ENCODE measurements around the gene TAC3. TPM values are rescaled to one million over a fixed set of nuclear protein-coding genes. Genes with fewer than 3 reads are reported as not detected.

The TAC3 gene
- total RNA-seq, 1 donor from 2014 or later = not detected

- no peak overlapping the region for H3K27ac ChIP-seq
- ATAC-seq = no peak
- no peaks in the 10 kb centered on the region for H3K36me3 ChIP-seq
- H3K27me3 ChIP-seq (ENCODE audit: low read depth) = no peaks in the 10 kb centered on the region
- TF ChIP-seq, protein P1, sequence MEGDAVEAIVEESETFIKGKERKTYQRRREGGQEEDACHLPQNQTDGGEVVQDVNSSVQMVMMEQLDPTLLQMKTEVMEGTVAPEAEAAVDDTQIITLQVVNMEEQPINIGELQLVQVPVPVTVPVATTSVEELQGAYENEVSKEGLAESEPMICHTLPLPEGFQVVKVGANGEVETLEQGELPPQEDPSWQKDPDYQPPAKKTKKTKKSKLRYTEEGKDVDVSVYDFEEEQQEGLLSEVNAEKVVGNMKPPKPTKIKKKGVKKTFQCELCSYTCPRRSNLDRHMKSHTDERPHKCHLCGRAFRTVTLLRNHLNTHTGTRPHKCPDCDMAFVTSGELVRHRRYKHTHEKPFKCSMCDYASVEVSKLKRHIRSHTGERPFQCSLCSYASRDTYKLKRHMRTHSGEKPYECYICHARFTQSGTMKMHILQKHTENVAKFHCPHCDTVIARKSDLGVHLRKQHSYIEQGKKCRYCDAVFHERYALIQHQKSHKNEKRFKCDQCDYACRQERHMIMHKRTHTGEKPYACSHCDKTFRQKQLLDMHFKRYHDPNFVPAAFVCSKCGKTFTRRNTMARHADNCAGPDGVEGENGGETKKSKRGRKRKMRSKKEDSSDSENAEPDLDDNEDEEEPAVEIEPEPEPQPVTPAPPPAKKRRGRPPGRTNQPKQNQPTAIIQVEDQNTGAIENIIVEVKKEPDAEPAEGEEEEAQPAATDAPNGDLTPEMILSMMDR (IDR thresholded peaks at IDR 0.05) = no peak
- H3K4me3 ChIP-seq = no peak overlapping the region
- H3K4me1 ChIP-seq = no peaks in the 10 kb centered on the region
- intact Hi-C loops (cut with DNase I) = no loop called here
- no peak for DNase-seq
- no peaks in the 10 kb centered on the region for H3K9me3 ChIP-seq
Observed at GRCh38 chr12:57040750-57041149, 24.4 kb upstream of the TAC3 start.

GRCh38 chr12:57040211-57040610 lies 23.9 kb upstream of the TAC3 start:
- no peaks in the 10 kb centered on the region for H3K9me3 ChIP-seq
- no peaks in the 10 kb centered on the region for H3K27me3 ChIP-seq (ENCODE audit: low read depth)
- H3K27ac ChIP-seq = no peak overlapping the region
- intact Hi-C loops (cut with DNase I) = no loop called here
- no peak overlapping the region for H3K4me3 ChIP-seq
- DNase-seq (no peak), ATAC-seq (no peak)
- TF ChIP-seq, protein P1 (IDR thresholded peaks at IDR 0.05) = no peak
- H3K4me1 ChIP-seq = no peaks in the 10 kb centered on the region
- no peaks in the 10 kb centered on the region for H3K36me3 ChIP-seq

DNA sequence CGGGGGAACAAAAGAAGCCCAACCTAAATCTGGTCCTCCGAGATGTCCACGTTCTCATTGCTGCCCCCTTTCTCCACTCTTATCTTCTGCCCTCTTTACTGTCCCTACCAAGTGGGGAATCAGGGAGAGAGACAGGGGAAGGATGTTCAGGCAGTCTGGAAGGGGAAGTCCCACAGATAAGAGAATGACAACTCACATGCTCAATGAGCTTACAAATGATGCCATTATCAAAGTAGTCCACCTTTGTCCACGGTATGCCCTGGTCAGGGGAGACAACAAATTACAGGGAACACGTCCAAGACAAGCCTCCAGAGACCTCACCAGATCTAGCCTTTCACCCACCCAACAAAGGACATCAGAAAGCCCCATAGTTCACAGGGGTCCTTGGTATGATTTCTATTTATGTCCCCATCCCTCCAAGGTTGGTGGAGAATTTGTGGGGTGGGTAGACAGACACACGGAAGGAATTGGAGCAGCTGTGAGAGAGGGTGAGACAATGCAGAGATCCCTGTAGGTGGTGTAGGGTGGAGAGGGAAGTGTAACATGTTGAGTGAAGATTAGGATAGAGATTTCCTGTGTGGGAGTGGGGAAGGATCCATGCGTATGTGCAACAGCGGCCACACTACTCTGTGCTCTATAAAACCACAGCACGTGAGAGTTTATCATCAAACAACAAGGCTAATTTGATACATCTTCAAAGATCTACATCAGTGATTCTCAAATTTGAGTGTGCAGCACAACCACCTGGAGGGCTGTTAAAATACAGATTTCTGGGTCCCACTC lies 22.9 kb upstream of the TAC3 start:
- no peak overlapping the region for H3K4me3 ChIP-seq
- H3K27ac ChIP-seq = no peak overlapping the region
- no peaks in the 10 kb centered on the region for H3K9me3 ChIP-seq
- H3K4me1 ChIP-seq = no peaks in the 10 kb centered on the region
- ATAC-seq (no peak), DNase-seq (no peak)
- intact Hi-C loops (cut with DNase I) = no loop called here
- H3K36me3 ChIP-seq = no peaks in the 10 kb centered on the region
- H3K27me3 ChIP-seq (ENCODE audit: low read depth) = no peaks in the 10 kb centered on the region
- TF ChIP-seq, protein P1 (IDR thresholded peaks at IDR 0.05) = no peak

GRCh38 chr12:57037264-57037663 lies 20.9 kb upstream of the TAC3 start:
- Histone ChIP-seq H3K36me3 (no peaks in the 10 kb centered on the region), H3K27ac (no peak overlapping the region), H3K4me3 (no peak overlapping the region), H3K4me1 (no peaks in the 10 kb centered on the region), H3K9me3 (no peaks in the 10 kb centered on the region), H3K27me3 (ENCODE audit: low read depth) (no peaks in the 10 kb centered on the region)
- TF ChIP-seq, protein P1 (IDR thresholded peaks at IDR 0.05) = no peak
- ATAC-seq (no peak), DNase-seq (no peak)
- intact Hi-C loops (cut with DNase I) = no loop called here

GRCh38 chr12:57033431-57033830 lies 17.1 kb upstream of the TAC3 start:
- no peaks in the 10 kb centered on the region for H3K9me3 ChIP-seq
- TF ChIP-seq, protein P1 (IDR thresholded peaks at IDR 0.05) = no peak
- H3K4me3 ChIP-seq = no peak overlapping the region
- no peaks in the 10 kb centered on the region for H3K27me3 ChIP-seq (ENCODE audit: low read depth)
- DNase-seq (no peak), ATAC-seq (no peak)
- intact Hi-C loops (cut with DNase I) = no loop called here
- no peaks in the 10 kb centered on the region for H3K36me3 ChIP-seq
- H3K27ac ChIP-seq = no peak overlapping the region
- peaks cover 8% of the 10 kb centered on the region for H3K4me1 ChIP-seq

All from lower lobe of right lung (tissue), 2 donors.